Heart left ventricle (tissue), 16 donors: Measurements from ENCODE around the gene CCL18. TPM values are rescaled to one million over a fixed set of nuclear protein-coding genes. Genes with fewer than 3 reads are reported as not detected.

ENCODE experiments used
- ATAC-seq, 4 donors: fragments of 200-7000 bp; cut with Tn5 transposase; one replicate each; pipeline ENCODE4 v1.9.1; 2020 to 2022; ENCODE audit warnings: moderate library complexity in 4 of 4, mild to moderate bottlenecking in 3 of 4, moderate number of reproducible peaks in 1 of 4
- DNase-seq, 5 donors: peaks; one replicate each; pipeline ENCODE4 v3.0.0-alpha.2; 2020
- H3K27ac ChIP-seq, 12 donors: fragments of 200-600 bp; sonication (generic) in 4 of 12; one replicate each; pipeline versions ENCODE4 v1.5.0 to v1.8.0; 2016 to 2022; ENCODE audit warnings: mild to moderate bottlenecking in 2 of 12
- H3K27me3 ChIP-seq, 9 donors: fragments of 200-600 bp; sonication (generic) in 2 of 9; one replicate each; pipeline versions ENCODE4 v1.5.1 to v1.8.0; 2016 to 2022; ENCODE audit warnings: mild to moderate bottlenecking in 3 of 9
- H3K36me3 ChIP-seq, 9 donors: fragments of 200-600 bp; sonication (generic) in 2 of 9; one replicate each; pipeline versions ENCODE4 v1.5.0 to v1.8.0; 2018 to 2022; ENCODE audit warnings: mild to moderate bottlenecking in 2 of 9
- H3K4me1 ChIP-seq, 12 donors: fragments of 200-600 bp; sonication (generic) in 4 of 12; one replicate each; pipeline versions ENCODE4 v1.5.0 to v1.8.0; 2016 to 2022; ENCODE audit warnings: mild to moderate bottlenecking in 3 of 12
- H3K4me3 ChIP-seq, 12 donors: fragments of 200-600 bp; sonication (generic) in 4 of 12; one replicate each; pipeline versions ENCODE4 v1.5.0 to v1.8.0; 2017 to 2022; ENCODE audit warnings: mild to moderate bottlenecking in 9 of 12, moderate library complexity in 4 of 12
- H3K9me3 ChIP-seq, 12 donors: fragments of 200-600 bp; sonication (generic) in 4 of 12; one replicate each; pipeline versions ENCODE4 v1.5.0 to v1.8.0; 2016 to 2022; ENCODE audit warnings: mild to moderate bottlenecking in 1 of 12
- CTCF ChIP-seq, 12 donors: fragments of 200-600 bp; sonication (generic) in 4 of 12; IDR thresholded peaks; one replicate each; pipeline versions ENCODE4 v1.5.0 to v1.8.0; 2018 to 2022; ENCODE audit warnings: antibody characterized with exemption in 12 of 12, mild to moderate bottlenecking in 5 of 12
- POLR2A ChIP-seq, 2 donors: fragments of 450-650 bp; IDR thresholded peaks; one replicate each; pipeline ENCODE4 v1.6.1; 2017; ENCODE audit warnings: antibody characterized with exemption in 2 of 2, mild to moderate bottlenecking in 2 of 2, moderate library complexity in 2 of 2
- WGBS, 4 donors: extraction: QIAGEN DNeasy Blood & Tissue Kit in 2 of 4; methylation state at CpG; one replicate each; pipeline versions ENCODE4 v1.1.5 to v1.1.7; 2013 to 2018; 5-methylcytosine and 5-hydroxymethylcytosine counted together
- intact Hi-C, 10 donors: fragments of 100-400 bp; cut with DNase I; formaldehyde crosslinking; loops; one replicate each; pipeline versions ENCODE4 v1.11.1 to v1.14.2; 2022
- polyA plus RNA-seq, 2 donors: library from polyadenylated mRNA; stranded (reverse); fragments of 200-250 nt; gene quantifications; one replicate each; pipeline ENCODE4 v1.2.3, GENCODE V29; 2013
- total RNA-seq, 9 donors: library from RNA; depleted of rRNA in 2 of 9; stranded (reverse); fragments of >200 nt in 2 of 9; fragmentation: NEBNext Ultra II Directional in 3 of 9; extraction: Animal tissue kit (Norgen Biotek cat#: 25700) in 3 of 9; gene quantifications; one replicate each; pipeline versions ENCODE4 v1.1.0 to v1.2.4, GENCODE V29; 2016 to 2023
- donor health status: ischemic (EF 13 %, LVEDD 7.1; RV severe dilation, severe dysfunction).
- donor health status: healthy with polysubstance abuse.
- donor health status: DM: no; HTN: yes; CAD: no.
- donor health status: DM: no; HTN: no; CAD: no.
- donor health status: ischemic (EF 25% LVEDD 6.9; RV normal size, moderate dysfunction).
- donor health status: ischemic (EF 25% LVEDD 5.7; RV mildly dilated, moderate dysfunction).
- donor health status: healthy.
- donor health status: DM: yes; HTN: yes; CAD: no.
- donor health status: ischemic (EF 35%, LVEDD 5.7; RV mildly dilated, moderate dysfunction).
- donor health status: nonischemic (EF 11% LVEDD 7.7; RV severe dilation, severe dysfunction).
- donor health status: DM: yes; HTN: yes; CAD: no.
- donor health status: PGD.
- donor health status: ischemic (EF 29% LVEDD 5.4; RV normal size, mild dysfunction).
- donor health status: nonischemic (EF 23%, LVEDD 6.1; RV moderate dilation, normal function).

CCL18 gene
- total and polyA plus RNA-seq, 11 donors = 0.30 to 31.9 (median 2.5) TPM

- peaks cover 0 to 47% (median 0%) of the 10 kb centered on the region in 12 donors for H3K4me1 ChIP-seq
- ATAC-seq (peak in 1 of 4 donors; percentile 37), DNase-seq (no peak)
- peak overlapping the region in 1 of 12 donors; percentile 69 for H3K27ac ChIP-seq
- no peak for TF ChIP-seq CTCF (IDR thresholded peaks at IDR 0.05)
- no peak for TF ChIP-seq POLR2A (IDR thresholded peaks at IDR 0.05)
- 61 to 68% (median 65%) methylated on average over 14 of the region's 14 CpGs for WGBS, 4 donors
- H3K27me3 ChIP-seq = peaks cover 0 to 8% (median 0%) of the 10 kb centered on the region in 9 donors
- no peaks in the 10 kb centered on the region for H3K9me3 ChIP-seq
- peak overlapping the region in 1 of 12 donors; percentile 38 for H3K4me3 ChIP-seq
- intact Hi-C loops = no loop called here
- no peaks in the 10 kb centered on the region for H3K36me3 ChIP-seq
Measured at GRCh38 chr17:36088670-36089338, 24.7 kb downstream of the CCL18 start.

GRCh38 chr17:36089339-36089865, 25.3 kb downstream of the CCL18 start:
- TF ChIP-seq CTCF (IDR thresholded peaks at IDR 0.05) (no peak), POLR2A (IDR thresholded peaks at IDR 0.05) (no peak)
- Histone ChIP-seq H3K4me3 (peak overlapping the region in 1 of 12 donors; percentile 38), H3K4me1 (peaks cover 0 to 47% (median 0%) of the 10 kb centered on the region in 12 donors), H3K27ac (peak overlapping the region in 2 of 12 donors; percentile 8 to 69), H3K36me3 (no peaks in the 10 kb centered on the region), H3K27me3 (peaks cover 0 to 8% (median 0%) of the 10 kb centered on the region in 9 donors), H3K9me3 (no peaks in the 10 kb centered on the region)
- intact Hi-C loops = no loop called here
- WGBS, 4 donors = 65 to 73% (median 68%) methylated on average over 4 of the region's 4 CpGs
- DNase-seq = no peak
- no peak for ATAC-seq

- 66 to 78% (median 70%) methylated on average over 9 of the region's 9 CpGs for WGBS, 4 donors
- intact Hi-C loops = no loop called here
- no peak for TF ChIP-seq CTCF (IDR thresholded peaks at IDR 0.05)
- TF ChIP-seq POLR2A (IDR thresholded peaks at IDR 0.05) = no peak
- H3K36me3 ChIP-seq = no peaks in the 10 kb centered on the region
- peak within 1 kb of the TSS in 2 of 12 donors; percentile 8 to 69 for H3K27ac ChIP-seq
- H3K9me3 ChIP-seq = no peaks in the 10 kb centered on the region
- DNase-seq = peak in 2 of 5 donors; percentile 30 to 38
- peak within 1 kb of the TSS in 1 of 12 donors; percentile 38 for H3K4me3 ChIP-seq
- peak; percentile 19 to 82 (median 72) for ATAC-seq
- peaks cover 0 to 44% (median 0%) of the 10 kb centered on the region in 12 donors for H3K4me1 ChIP-seq
- peaks cover 0 to 8% (median 0%) of the 10 kb centered on the region in 9 donors for H3K27me3 ChIP-seq
Measured at GRCh38 chr17:36089888-36090836, 26.1 kb downstream of the CCL18 start, which contains the start of gene CCL3. Gene CCL3 (minus strand): TSS chr17:36090143. CDS start chr17:36090058, 85 bp downstream.
